NCI-H2196 treated with DMSO at 0.1 percent for 48 hours (cell line): ENCODE results near the gene OR10H5.
"Not testable (repeated sequence)": the region's sequence is repeated elsewhere in the genome, so short reads cannot be mapped to it uniquely, and the experiment has no call there.

ENCODE experiments used
- DNase-seq: peaks from one replicate; lab custom pipeline; 2025; ENCODE audit not compliant: unreplicated experiment; lab: John Stamatoyannopoulos, UW

OR10H5 gene

GRCh38 chr19:15843203-15843893, 55.9 kb downstream of the OR10H5 start:
- DNase-seq = no peak

DNA sequence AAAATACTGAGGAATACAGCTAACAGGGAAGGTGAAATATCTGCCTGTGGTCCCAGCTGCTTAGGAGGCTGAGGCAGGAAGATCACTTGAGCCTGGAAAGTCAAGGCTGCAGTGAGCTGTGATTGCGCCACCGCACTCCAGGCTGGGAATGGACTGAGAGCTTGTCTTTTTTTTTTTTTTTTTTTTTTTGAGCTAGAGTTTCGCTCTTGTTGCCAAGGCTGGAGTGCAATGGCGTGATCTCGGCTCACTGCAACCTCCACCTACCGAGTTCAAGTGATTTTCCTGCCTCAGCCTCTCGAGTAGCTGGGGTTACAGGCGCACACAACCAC, 56.4 kb downstream of the OR10H5 start:
- DNase-seq = not testable (repeated sequence)

- no peak for DNase-seq
Measured at GRCh38 chr19:15846923-15847322, 59.5 kb downstream of the OR10H5 start.

DNA sequence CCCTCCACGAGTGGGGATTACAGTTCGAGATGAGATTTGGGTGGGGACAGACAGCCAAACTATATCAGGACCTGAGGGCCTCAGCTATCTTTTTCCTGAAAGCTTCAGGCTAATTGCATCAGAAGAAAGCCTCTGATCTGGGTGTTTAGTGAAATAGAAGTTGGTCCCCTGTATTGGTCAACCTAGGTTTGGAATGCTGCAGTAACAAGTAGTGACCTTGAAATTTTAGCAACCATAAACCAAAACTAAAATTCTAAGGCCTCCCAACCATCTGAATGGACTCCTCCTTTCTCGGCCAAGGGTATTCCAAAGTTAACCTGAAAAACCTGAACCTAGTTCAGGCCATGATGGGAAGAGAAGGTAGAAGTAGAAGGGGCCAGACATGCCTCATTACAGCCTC, 62.9 kb downstream of the OR10H5 start:
- no peak for DNase-seq
